Effector CD4-positive, alpha-beta T cell (primary cell): ENCODE results near the gene TP53I3.
"Not testable (repeated sequence)": the region's sequence is repeated elsewhere in the genome, so short reads cannot be mapped to it uniquely, and the experiment has no call there.

Source experiments
- DNase-seq: peaks from one replicate; pipeline ENCODE4 v3.0.0-alpha.2; 2020

Gene TP53I3

DNA sequence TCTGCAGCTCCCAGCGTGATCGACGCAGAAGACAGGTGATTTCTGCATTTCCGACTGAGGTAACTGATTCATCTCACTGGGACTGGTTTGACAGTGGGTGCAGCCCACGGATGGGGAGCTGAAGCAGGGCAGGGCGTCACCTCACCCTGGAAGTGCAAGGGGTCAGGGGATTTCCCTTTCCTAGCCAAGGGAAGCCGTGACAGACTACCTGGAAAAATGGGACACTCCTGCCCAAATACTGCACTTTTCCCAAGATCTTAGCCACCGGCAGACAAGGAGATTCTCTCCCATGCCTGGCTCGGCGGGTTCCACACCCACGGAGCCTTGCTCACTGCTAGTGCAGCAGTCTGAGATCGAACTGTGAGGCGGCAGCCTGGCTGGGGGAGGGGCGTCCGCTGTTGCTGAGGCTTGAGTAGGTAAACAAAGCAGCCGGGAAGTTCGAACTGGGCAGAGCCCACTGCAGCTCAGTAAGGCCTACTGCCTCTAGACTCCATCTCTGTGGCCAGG lies 10.6 kb upstream of the TP53I3 start:
- not testable (repeated sequence) for DNase-seq

DNA sequence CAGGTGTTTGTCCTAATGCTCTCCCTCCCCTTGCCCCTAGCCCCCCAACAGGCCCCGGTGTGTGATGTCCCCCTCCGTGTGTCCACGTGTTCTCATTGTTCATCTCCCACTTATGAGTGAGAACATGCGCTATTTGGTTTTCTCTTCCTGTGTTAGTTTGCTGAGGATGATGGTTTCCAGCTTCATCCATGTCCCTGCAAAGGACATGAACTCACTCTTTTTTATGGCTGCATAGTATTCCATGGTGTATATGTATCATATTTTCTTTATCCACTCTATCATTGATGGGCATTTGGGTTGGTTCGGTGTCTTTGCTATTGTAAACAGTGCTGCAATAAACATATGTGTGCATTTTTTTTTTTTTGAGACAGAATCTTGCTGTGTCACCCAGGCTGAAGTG lies 8.6 kb upstream of the TP53I3 start:
- DNase-seq = not testable (repeated sequence)

DNA sequence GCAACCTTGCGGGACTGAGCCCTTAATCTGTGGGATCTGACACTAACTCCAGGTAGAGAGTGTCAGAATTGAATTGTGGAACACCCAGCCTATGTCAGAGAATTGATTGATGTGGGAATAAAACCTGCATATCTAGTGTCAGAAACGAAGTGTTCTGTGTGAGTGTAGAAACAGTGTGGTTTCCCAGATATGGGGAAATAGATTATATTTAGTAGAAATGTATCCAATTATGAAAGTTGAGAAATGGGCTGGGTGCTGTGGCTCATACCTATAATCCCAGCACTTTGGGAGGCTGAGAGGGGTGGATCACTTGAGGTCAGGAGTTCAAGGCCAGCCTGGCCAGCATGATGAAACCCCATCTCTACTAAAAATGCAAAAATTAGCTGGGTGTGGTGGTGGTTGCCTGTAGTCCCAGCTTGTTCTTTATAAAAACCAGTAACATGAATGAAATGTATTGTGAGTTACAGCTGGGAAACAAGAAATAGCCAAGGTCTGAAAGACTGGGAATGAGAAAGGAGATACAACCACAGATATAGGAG lies 4.3 kb upstream of the TP53I3 start:
- no peak for DNase-seq

DNA sequence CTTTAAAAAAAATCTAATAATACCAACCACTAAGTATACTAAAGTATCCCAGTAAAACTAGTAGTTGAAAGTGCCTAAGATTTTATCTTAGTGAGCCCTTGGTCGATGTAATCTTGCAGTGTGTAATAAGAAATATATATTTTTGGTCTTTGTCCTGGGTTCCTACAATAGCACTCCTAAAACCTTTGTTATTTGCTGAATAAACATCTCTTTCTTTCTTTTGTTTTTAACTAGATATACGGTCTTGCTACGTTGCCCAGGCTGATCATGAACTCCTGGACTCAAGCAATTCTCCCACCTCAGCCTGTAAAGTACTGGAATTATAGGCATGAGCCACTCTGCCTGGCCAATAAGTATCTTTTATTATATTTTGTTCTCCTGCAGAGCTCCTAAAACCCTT lies 2.4 kb upstream of the TP53I3 start:
- no peak for DNase-seq

DNA sequence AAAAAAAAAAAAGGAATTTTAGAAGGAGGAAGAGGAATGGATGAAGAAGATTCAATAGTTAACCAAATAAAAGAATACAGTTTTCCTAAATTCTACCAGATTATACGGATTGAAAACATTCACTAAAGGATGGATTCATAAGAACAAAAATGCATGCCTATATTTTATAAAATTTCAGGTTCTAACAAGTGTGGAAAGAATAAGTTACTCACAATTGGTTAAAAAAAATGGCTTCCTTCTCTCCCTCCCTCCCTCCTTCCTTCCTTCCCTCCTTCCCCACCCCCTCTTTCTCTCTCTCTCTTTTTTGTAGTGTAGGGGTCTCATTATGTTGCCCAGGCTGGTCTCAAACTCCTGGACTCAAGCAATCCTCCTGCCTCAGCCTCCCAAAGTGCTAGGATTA lies 1.6 kb upstream of the TP53I3 start:
- no peak for DNase-seq

DNA sequence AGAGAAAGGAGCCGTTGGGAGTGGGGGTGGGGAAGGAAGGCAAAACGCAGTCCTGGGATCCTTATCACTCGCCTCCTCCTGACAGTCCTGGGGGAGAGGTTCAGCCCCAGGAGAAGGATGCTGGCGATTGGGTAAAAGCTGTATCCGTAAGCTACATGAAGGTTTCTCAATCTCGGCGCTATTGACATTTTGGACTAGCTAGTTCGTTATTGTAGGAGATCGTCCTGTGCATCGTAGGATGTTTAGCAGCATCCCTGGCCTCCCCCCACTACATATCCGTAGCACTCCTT lies 511 bp upstream of the TP53I3 start:
- no peak for DNase-seq

DNA sequence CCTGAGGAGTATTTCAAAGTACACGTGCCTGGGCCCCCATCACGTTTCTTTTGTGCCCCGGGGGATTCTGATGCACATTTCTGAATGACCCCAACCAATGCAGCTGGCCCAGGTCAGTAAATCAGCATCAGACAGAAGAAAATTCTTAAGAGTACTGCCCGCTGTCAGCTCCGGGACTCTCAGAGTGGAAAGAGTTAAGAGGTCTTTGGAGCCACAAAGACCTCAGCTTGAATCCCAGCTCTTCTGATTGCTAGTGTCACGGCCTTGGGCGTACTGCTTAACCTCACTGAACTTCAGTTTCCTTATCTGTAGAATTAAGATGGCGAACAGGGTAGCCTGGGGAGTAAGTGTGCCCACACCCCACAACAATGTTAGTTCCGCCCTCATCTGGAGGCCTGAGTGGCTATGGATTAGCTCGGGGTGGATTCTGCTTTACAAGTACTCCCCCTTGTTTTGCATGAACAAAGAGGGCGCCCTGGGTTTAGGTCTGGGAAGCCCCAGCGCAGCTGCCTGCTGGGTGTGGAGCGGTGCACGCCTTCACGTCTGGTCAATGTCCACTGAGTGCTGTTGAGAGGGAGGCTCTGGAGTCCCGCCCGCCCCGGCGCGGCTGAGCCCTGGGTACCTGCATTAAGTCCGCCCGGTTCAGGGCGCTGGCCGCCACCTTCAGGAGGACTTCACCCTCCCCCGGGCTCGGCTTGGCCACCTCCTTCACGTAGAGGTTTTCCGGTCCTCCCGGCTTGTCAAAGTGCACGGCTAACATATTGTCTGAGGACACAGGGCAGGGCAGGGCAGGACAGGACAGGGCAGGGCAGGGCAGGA lies 858 bp downstream of the TP53I3 start:
- DNase-seq = peak; percentile 21

DNA sequence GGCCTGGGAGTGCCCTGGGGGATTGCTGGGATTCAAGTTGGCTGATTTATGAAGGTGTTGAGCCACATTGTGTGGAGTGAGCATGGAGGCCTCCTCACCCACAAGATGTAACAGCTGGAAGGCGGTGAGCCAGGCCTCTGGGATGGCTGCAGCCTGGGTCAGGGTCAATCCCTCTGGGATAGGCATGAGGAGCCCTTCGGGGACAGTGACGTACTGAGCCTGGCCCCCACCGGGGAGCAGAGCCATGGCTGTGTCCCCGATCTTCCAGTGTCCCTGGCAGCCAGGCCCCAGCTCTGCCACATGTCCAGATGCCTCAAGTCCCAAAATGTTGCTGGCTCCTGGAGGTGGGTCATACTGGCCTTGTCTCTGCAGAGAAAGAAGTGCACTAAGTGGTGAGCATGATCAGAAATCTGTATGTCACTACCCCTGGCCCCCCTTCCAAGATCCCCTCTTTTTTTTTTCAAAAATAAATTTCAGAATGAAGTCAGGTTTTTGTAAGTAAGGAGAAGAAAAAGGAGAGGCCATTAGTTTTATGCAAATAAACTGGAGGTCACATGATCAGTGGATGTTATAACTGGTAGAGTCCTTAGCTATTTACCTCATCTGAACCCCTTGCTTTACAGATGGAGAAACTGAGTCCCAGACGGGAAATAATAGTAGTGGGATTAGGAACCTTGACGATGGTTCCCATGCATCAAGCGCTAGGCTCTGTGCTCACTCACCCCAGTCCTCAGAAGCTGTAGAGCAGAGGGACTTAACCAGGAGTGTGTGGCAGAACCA lies 1.7 kb downstream of the TP53I3 start:
- DNase-seq = no peak

DNA sequence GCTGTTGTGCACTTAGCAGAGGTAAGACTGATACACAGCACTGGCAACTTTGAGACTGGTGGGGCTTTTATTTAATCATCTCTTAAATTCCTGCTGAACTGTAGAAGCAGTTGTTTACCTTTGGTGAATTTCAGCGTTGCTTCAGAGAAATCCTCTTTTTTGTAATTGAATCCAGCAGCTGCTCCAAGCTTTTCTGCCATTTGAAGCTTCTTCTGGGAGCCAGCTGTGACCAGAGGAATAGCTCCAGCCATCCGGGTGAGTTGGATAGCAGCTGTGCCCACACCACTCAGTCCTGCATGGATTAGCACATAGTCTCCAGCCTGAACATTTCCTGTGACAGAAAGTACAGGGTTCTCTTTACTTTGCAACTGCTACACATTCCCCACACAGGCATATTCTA lies 3.9 kb downstream of the TP53I3 start:
- no peak for DNase-seq

DNA sequence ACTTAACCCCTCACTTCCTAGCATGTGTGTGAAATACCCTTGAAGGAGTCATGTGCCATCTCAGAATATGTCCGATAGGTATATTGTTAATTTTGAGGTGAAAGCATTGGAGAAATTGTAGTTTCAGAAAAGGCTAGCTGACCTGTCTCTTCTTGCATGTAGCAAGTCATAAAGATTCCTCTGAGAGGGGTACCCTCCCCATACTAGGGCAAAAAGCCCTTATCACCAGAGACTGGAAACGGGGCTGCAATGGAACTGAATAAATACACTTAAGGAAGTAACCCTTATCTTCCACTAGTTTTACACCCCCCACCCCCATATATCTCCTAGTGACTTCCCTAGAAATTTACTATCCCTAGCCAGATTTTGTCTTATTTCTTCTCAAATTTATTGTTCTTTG lies 6.8 kb downstream of the TP53I3 start:
- DNase-seq = no peak

DNA sequence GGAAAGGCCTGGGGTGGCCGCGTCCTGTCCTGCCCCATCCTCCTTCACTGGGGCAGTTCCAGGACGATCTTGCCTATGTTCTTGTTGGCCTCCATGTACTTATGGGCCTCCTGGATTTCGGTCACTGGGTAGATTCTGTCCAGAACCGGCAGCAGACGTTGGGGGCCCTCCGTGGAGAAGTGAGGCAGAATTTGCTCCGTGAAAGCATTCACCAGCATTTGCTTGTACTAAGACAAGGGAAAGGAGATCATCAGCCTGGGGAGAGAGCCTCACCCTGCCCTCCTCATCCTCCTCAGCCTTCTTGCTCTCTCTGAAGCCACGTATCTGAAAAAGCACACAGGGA lies 7.1 kb downstream of the TP53I3 start:
- DNase-seq = no peak

DNA sequence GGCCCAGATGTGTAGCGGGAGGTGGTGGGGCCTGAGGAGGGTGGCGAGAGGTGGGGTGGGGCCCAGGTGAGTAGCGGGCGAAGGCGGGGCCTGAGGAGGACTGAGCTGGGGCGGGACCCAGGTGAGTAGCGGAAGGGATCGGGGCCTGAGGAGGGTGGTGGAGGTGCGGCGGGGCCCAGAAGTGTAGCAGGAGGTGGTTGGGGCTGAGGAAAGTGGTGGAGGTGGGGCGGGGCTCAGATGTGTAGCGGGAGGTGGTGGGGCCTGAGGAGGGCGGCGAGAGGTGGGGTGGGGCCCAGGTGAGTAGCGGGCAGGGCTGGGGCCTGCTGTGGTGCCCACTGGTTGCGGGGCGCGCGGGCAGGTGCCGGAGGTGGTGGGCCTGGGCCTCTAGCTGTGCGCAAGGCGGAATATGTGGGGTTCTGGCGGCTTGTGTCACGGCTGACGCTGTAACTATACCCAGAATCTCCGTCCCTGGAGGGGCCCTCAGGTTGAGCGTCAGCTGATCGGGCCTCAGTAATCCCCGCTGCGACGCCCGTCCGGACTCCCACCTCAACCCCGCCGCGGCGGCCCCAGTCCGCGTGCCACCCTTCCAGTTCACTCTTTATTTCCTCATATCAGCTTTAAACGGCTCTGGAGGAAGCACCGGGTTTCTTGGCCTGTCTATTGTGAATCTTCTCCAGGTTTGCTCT lies 7.6 kb downstream of the TP53I3 start:
- DNase-seq = no peak

DNA sequence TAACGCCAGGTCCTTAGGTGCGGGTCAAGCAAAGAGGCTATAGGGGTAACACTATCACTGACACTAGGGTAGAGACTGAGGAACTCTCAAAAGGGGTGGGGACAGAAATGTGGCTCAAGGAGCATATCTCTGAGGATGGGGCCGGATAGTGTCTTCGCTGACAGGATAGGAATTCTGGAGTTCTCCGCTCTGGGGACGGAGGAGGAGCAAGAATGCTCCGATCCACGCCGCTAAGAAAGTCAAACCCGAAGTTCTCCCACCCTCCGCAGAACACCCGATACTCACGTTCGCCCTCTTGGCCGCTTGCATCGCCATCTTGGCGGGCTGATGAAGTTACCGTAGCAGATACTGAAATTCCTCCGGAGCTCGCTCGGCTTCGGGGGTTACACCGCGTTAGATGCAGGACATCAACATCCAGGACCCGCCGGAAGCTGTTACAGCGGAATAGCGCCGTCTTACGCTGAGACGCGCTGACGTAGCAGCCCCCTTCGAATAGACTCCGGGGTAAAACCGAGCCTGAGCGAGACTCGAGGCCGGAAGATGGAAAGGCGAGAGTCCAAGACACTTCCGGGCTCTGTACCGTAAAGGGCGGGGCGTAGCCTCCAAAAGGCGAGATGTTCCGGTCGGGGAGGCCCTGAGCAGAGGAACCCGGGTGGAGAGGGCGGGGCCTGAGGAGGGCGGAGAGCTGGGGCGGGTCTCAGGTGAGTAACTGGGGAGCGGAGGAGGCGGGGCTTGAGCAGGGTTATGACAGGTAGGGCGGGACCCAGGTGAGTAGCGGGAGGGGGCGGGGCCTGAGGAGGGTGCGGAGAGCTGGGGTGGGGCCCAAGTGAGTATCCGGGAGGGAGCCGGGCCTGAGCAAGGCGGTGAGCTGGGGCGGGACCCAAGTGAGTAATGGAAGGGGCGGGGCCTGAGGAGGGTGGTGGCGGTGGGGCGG lies 8.5 kb downstream of the TP53I3 start, which contains the start of gene SF3B6:
Gene SF3B6 (minus strand): TSS at position 412 of the 934 bp plus-strand sequence. CDS start 97 bp downstream, at position 315.
- DNase-seq = peak; percentile 99

DNA sequence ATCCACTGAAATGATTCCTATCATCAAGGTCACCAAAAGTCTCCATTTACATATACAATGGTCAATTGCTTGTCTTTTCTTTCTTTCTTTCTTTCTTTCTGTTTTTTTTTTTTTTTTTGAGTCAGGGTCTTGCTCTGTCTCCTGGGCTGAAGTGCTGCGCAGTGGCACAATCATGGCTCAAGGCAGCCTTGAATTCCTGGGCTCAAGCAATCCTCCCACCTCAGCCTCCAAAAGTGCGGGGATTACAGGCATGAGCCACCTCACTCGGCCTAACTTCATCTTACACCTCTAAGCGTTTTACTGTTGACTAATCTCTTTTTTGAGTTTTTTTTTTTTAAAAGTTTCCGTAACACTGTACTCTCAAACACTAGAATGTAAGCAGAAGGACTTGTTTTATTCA lies 9.4 kb downstream of the TP53I3 start:
- no peak for DNase-seq

DNA sequence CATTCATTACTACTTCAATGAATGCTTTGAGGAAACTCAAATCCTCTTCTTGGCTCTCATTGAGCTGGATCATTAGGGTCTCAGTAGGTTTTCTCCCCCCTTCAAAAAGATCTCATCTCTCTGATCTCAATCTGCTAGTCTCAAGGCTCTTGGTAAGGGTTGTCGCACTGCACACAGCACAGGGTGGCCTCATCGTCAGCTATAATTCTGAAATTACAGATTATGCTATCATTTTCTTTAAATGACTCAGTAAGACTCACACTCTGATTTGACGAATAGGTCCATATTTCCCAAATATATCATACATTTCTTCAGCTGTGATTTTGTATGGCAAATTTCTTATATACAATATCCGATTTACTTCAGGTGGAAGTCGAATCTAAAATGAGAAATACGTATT lies 10.8 kb downstream of the TP53I3 start:
- DNase-seq = no peak

DNA sequence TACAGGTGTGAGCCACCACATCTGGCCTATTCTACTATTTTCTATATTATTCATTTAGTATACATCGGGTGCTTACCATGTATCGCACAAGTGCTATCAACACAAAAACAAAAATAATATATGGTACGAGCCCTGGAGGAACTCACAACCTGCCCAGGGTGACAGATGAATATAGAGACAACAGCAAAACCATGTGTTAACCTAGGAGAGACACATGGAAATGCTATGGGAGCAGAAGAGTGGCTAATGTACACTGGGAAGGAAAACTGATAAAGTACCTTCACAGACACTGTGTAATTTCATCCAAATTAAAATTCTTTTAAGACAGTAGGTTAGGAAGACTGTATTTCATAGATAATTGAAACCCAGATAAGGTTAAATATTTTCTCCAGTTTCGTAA lies 12.4 kb downstream of the TP53I3 start:
- no peak for DNase-seq

DNA sequence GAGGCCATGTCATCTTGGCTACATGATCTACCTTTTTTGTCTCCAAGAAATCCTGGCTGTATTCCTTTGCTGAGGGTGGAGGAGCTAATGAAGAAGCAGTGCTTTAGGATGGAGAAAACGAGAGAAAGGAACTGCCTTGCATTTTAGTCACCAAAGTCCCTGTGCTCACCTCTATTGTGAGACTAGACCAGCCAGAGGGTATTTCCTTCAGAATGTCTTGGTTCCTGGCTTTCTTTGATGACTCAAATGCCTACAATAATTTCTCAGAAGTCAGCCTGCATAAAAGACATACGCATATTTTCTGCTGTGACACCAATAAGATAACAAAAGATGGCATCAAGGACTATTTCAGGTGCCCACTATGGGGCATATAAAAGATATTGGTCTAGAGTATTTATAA lies 19.3 kb downstream of the TP53I3 start:
- no peak for DNase-seq

DNA sequence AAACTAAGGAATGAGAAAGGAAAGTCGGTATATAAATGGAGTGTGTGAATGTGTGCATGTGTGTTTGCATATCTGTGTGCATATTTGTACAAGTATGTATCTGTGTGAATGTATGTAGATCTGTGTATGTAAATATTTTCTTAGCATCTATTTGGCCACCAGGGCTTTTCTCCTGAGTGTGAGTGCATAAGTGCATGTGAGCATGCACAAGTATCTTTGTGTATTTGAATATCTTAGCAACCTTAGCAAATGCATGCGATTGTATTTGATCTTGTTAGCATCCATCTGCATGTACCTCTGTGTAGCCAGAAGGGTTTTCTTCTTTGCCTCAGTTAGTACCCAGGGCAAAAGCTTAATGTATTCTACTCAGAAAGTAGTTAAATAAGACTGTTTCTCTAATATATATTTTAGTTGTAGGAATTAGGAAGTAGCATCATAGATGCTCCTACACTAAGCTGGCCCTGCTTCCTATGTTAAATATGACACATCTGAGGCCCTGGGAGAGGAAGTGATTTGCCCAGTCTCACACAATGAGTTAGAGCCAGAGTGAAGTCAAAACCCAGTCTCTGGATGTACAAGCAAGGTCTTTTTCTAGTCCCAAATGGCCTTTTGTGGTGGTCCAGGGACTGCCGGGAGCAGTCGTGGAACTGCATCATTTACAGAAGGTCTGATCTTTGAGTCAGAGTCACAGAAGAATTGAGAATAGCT lies 25.9 kb downstream of the TP53I3 start:
- DNase-seq = no peak

DNA sequence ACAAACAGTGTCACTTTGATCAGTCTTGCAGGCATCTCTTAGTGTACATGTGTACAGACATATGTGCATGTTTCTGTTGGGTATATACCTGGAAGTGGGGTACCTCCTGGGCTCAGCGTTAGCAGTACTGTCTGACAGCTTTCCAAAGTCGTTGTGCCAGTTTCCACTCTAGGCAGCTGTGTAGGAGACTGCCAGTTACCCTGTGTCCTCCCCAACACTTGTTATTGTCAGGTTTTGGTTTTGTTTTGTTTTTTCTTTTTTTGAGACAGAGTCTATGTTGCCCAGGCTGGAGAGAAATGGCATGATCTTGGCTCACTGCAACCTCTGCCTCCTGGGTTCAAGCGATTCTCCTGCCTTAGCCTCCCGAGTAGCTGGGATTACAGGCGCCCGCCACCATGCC lies 28.9 kb downstream of the TP53I3 start:
- no peak for DNase-seq

DNA sequence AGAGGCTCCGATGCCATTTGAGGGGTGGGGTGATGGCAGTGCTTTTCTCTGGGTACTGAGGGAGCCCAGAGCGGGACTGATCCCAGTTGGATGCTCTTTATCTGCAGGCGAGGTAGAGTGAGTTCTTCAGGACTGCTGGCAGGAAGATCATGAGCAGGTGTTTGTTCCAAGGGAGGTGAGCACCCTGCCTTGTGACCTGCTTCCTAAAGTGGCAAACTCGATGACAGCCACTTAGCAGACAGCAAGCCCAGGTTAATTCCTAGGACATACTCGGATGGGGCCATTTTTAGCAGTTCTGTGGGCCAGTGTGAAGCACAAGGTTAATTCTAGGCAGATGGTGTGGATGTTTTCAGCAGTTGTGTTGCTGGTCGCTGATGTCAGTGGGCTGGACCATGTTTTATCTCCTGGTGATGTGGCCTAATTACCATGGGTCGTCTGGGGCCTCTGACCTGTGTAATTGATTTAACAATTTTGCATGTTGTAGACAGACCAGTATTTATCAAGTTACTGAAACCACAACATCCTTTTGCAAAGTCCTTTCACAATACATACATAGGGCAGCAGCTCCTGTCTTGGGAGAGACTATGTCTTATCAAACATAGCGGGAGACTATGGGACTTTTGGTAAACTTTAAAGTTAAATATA lies 30.1 kb downstream of the TP53I3 start:
- DNase-seq = no peak

DNA sequence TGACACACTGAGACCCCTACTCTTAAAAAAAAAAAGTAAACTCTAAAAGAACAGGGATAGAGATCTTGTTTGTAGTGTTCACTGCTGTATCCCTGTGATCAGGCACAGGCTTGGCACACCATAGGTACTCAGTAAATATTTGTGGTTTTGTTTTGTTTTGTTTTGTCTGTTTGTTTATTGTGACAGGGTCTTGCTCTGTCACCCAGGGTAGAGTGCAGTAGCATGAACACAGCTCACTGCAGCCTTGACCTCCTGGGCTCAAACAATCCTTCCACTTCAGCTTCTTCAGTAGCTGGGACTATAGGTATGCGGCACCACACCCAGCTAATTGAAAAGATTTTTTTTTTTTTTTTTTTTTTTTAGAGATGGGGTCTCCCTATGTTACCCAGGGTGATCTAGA lies 31.7 kb downstream of the TP53I3 start:
- DNase-seq = no peak
